KOPT-K1 (cell line): ENCODE measurements around the gene KNL1.
A peak's percentile ranks its signal among the peaks of the same experiment; 100 is the strongest.
"Not testable (repeated sequence)": the region's sequence is repeated elsewhere in the genome, so short reads cannot be mapped to it uniquely, and the experiment has no call there.

ENCODE experiments used
- H3K27ac ChIP-seq: fragments of 200-600 bp; sonication (generic); 2 replicates; pipeline ENCODE4 v1.5.1; 2016; ENCODE audit warnings: antibody characterized with exemption, mild to moderate bottlenecking, low read depth, low read length; ENCODE audit not compliant: poor library complexity, severe bottlenecking
- H3K36me3 ChIP-seq: fragments of 200-600 bp; sonication (generic); 2 replicates; pipeline ENCODE4 v1.5.1; 2017; ENCODE audit warnings: antibody characterized with exemption, mild to moderate bottlenecking, low read length, moderate library complexity; ENCODE audit not compliant: insufficient read depth
- H3K9me3 ChIP-seq: fragments of 200-600 bp; sonication (generic); 2 replicates; pipeline ENCODE4 v1.5.1; 2017; ENCODE audit warnings: antibody characterized with exemption, low read length, mild to moderate bottlenecking; ENCODE audit not compliant: insufficient read depth, poor library complexity, severe bottlenecking

The KNL1 gene

DNA sequence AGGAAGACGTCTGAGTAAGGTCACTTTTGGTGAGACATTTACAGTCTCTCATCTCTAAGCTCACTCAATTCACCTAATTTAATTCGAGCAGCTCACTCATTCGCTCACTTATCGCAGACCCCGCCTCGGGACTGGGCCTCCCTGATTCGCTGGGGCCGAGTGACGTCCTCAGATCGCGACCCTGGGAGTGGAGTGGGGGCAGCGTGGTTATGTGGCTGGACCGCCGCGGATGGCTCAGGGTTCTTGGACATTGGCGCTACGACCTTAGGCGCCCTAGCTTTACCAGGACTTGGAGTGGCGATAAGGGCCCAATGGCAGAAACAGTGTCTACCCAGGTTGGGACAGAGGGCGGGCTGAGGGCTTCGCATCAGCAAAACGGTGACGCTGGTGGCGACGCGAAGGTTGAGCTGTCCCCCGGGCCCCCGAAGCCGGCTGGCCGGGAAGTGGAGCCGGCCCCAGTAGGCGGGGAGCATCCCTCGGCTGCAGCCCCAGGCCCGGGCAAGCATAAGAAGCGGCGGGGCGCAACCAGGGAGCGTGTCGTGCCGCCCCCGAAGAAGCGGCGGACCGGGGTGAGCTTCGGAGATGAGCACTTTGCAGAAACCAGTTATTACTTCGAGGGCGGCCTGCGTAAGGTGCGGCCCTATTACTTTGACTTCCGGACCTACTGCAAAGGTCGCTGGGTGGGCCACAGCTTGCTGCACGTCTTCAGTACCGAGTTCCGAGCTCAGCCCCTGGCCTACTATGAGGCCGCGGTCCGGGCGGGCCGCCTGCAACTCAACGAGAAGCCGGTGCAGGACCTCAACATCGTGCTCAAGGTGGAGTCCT is 24.7 kb upstream of the KNL1 start, which contains the start of gene RPUSD2:
RPUSD2 (plus strand) TSS at position 171 of the 825 bp plus-strand sequence; CDS start at position 210, 39 bp downstream.
- Histone ChIP-seq H3K27ac (peak within 1 kb of the TSS; percentile 57), H3K36me3 (peaks cover 26% of the 10 kb centered on the region), H3K9me3 (no peaks in the 10 kb centered on the region)

DNA sequence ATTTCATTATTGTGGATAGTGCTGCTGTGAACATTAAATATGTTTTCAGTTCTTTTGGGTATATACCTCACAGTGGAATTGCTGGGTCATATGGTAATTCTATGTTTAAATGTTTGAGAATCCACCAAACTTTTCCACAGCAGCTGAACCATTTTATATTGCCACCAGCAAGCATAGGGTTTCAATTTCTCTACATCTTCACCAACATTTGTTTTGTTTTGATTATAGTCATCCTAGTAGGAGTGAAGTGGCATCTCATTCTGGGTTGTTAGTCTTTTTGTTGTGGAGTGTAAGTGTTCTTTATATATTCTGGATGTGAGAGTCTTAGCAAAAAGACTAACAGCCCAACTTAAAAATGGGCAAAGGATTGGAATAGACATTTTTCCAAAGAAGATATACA is 18.9 kb upstream of the KNL1 start:
- peaks cover 41% of the 10 kb centered on the region for H3K36me3 ChIP-seq
- no peaks in the 10 kb centered on the region for H3K9me3 ChIP-seq
- no peak overlapping the region for H3K27ac ChIP-seq

GRCh38 chr15:40576914-40577313 is 17.1 kb upstream of the KNL1 start:
- not testable (repeated sequence) for H3K9me3 ChIP-seq, H3K27ac ChIP-seq
- peaks cover 32% of the 10 kb centered on the region for H3K36me3 ChIP-seq

GRCh38 chr15:40578892-40579291 is 15.2 kb upstream of the KNL1 start:
- Histone ChIP-seq H3K36me3 (peaks cover 20% of the 10 kb centered on the region), H3K9me3 (no peaks in the 10 kb centered on the region), H3K27ac (no peak overlapping the region)

DNA sequence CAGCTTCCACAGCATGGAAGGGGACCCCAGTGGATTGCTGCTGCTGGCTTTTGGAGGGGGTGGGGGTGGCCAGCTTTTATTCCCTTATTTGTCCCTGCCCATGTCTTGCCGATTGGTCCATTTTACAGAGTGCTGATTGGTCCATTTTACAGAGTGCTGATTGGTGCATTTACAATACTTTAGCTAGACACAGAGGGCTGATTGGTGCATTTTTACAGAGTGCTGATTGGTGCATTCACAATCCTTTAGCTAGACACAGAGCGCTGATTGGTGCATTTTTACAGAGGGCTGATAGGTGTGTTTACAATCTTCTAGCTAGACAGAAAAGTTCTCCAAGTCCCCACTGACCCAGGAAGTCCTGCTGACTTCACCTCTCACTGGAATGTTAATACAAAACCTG is 12.3 kb upstream of the KNL1 start:
- not testable (repeated sequence) for H3K27ac ChIP-seq, H3K36me3 ChIP-seq, H3K9me3 ChIP-seq

- no peak overlapping the region for H3K27ac ChIP-seq
- no peaks in the 10 kb centered on the region for H3K9me3 ChIP-seq
- H3K36me3 ChIP-seq = no peaks in the 10 kb centered on the region
Measured at GRCh38 chr15:40582726-40583246, 11.3 kb upstream of the KNL1 start.

GRCh38 chr15:40584191-40584590 is 9.9 kb upstream of the KNL1 start:
- no peaks in the 10 kb centered on the region for H3K36me3 ChIP-seq
- no peak overlapping the region for H3K27ac ChIP-seq
- H3K9me3 ChIP-seq = no peaks in the 10 kb centered on the region

DNA sequence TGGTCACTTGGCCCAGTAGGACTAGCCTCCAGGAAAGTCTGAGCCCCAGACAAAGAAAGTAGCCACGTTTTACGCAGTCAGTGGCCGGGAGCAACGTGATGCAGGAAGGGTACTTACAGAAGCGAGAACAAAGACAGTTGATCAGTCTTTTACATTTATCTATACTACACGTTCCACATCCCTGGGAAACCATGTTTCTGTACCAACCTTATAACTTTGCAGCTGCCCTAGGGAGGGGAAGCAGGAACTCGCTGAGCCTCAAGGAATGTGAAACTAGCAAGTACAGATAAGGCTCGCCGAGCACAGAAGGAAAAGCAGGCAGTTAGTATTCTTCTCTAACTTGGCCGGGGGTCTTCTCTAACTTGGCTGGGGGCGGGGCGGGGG is 3.4 kb upstream of the KNL1 start:
- no peak overlapping the region for H3K27ac ChIP-seq
- no peaks in the 10 kb centered on the region for H3K36me3 ChIP-seq
- no peaks in the 10 kb centered on the region for H3K9me3 ChIP-seq

DNA sequence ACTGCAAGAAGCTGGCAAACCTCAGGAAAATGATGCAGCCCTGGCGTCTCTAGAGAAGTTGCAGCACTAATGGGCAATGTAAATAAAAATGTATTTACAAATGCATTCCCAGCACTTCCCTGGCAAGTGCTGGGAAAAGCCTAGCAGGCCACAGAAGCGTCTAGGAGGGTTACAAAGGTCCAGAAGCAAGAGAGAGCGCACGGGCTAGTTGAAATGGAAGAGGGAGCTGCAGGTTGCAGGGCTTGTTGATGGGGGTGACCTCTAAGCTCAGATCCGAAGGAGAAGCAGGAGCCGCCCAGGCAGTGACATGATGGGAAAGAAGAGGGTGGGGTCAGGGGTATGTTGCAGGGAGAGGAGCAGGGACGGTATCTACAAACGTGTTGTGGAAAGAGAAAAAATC is 2.7 kb upstream of the KNL1 start:
- Histone ChIP-seq H3K9me3 (no peaks in the 10 kb centered on the region), H3K36me3 (no peaks in the 10 kb centered on the region), H3K27ac (no peak overlapping the region)

- Histone ChIP-seq H3K27ac (peak overlapping the region; percentile 92), H3K9me3 (no peaks in the 10 kb centered on the region), H3K36me3 (peaks cover 8% of the 10 kb centered on the region; the same call in 1 of the 2 replicates)
Measured at GRCh38 chr15:40593165-40593564, 884 bp upstream of the KNL1 start.

GRCh38 chr15:40594429-40594836 is 384 bp downstream of the KNL1 start:
- Histone ChIP-seq H3K27ac (peak overlapping the region; percentile 92), H3K36me3 (peaks cover 11% of the 10 kb centered on the region), H3K9me3 (no peaks in the 10 kb centered on the region)

GRCh38 chr15:40595219-40595618 is 1.2 kb downstream of the KNL1 start:
- Histone ChIP-seq H3K9me3 (no peaks in the 10 kb centered on the region), H3K27ac (peak overlapping the region; percentile 92), H3K36me3 (peaks cover 13% of the 10 kb centered on the region)

GRCh38 chr15:40595773-40596172 is 1.7 kb downstream of the KNL1 start:
- no peak overlapping the region for H3K27ac ChIP-seq
- H3K9me3 ChIP-seq = no peaks in the 10 kb centered on the region
- peaks cover 13% of the 10 kb centered on the region for H3K36me3 ChIP-seq

GRCh38 chr15:40597024-40597423 is 3.0 kb downstream of the KNL1 start:
- no peaks in the 10 kb centered on the region for H3K9me3 ChIP-seq
- H3K27ac ChIP-seq = no peak overlapping the region
- peaks cover 13% of the 10 kb centered on the region for H3K36me3 ChIP-seq

- Histone ChIP-seq H3K9me3 (no peaks in the 10 kb centered on the region), H3K36me3 (peaks cover 13% of the 10 kb centered on the region), H3K27ac (no peak overlapping the region)
Measured at GRCh38 chr15:40598126-40598525, 4.1 kb downstream of the KNL1 start.

DNA sequence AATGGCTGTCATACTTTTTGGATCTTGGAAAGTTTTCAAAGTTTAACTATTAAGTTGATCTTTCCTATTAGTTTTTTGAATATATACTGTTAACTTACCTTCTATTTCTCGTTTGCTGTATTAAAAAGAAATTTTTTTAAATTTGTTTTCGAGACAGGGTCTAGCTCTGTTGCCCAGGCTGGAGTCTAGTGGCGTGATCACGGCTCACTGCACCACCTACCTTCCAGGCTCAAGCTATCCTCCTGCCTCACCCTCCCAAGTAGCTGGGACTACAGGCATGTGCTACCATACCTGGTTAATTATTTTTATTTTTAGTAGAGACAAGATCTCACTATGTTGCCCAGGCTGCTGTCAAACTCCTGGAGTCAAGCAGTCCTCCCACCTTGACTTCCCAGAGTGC is 4.6 kb downstream of the KNL1 start:
- H3K9me3 ChIP-seq = no peaks in the 10 kb centered on the region
- H3K27ac ChIP-seq = no peak overlapping the region
- peaks cover 17% of the 10 kb centered on the region for H3K36me3 ChIP-seq
